Esophagus squamous epithelium (tissue), 5 donors: ENCODE measurements around the gene SDK2. TPM values are rescaled to one million over a fixed set of nuclear protein-coding genes. Genes with fewer than 3 reads are reported as not detected.

Experiments used
- DNase-seq: peaks from one replicate; lab custom pipeline; 2025; lab: John Stamatoyannopoulos, UW
- H3K27ac ChIP-seq, 4 donors: fragments of 200-600 bp; sonication (generic); one replicate each; pipeline ENCODE4 v1.5.1; 2016 to 2019; ENCODE audit warnings: mild to moderate bottlenecking in 1 of 4
- H3K27me3 ChIP-seq, 4 donors: fragments of 200-600 bp; sonication (generic); 1 replicate in 3 of 4; 2 replicates in 1 of 4; pipeline versions ENCODE4 v1.5.1 to v1.6.0; 2017 to 2021; ENCODE audit warnings: antibody characterized with exemption in 1 of 4
- H3K36me3 ChIP-seq, 3 donors: fragments of 200-600 bp; sonication (generic); one replicate each; pipeline ENCODE4 v1.5.1; 2016 to 2019
- H3K4me1 ChIP-seq, 3 donors: fragments of 200-600 bp; sonication (generic); one replicate each; pipeline ENCODE4 v1.5.1; 2017 to 2019
- H3K4me3 ChIP-seq, 4 donors: fragments of 200-600 bp; sonication (generic); 1 replicate in 3 of 4; 2 replicates in 1 of 4; pipeline ENCODE4 v1.5.1; 2016 to 2019; ENCODE audit warnings: mild to moderate bottlenecking in 2 of 4, moderate library complexity in 1 of 4
- H3K9me3 ChIP-seq, 3 donors: fragments of 200-600 bp; sonication (generic); one replicate each; pipeline ENCODE4 v1.5.1; 2016 to 2019
- POLR2A ChIP-seq, 4 donors: fragments of 450-650 bp; IDR thresholded peaks; one replicate each; pipeline ENCODE4 v1.6.1; 2017; ENCODE audit warnings: antibody characterized with exemption in 4 of 4, mild to moderate bottlenecking in 4 of 4, moderate library complexity in 3 of 4
- WGBS, 2 donors: methylation state at CpG; one replicate each; pipeline ENCODE4 v1.1.5; 2018; 5-methylcytosine and 5-hydroxymethylcytosine counted together
- intact Hi-C: fragments of 100-400 bp; cut with DNase I; formaldehyde crosslinking; loops from one replicate; pipeline ENCODE4 v1.15.0; 2022
- total RNA-seq, 4 donors: library from RNA; depleted of rRNA; stranded (reverse); fragments of >200 nt; gene quantifications; one replicate each; pipeline ENCODE4 v1.1.0, GENCODE V29; 2016
- TF ChIP-seq, protein P1 (sequence below), 6 experiments: fragments of 450-650 bp in 4 of 6; fragments of 200-600 bp in 2 of 6; sonication (generic) in 2 of 6; IDR thresholded peaks; one replicate each; pipeline ENCODE4 v1.5.1; 2016 to 2019; ENCODE audit warnings: antibody characterized with exemption in 6 of 6, mild to moderate bottlenecking in 4 of 6, moderate library complexity in 4 of 6
- donor health status: DM: yes; HTN: yes; CAD: no.

Gene SDK2
- total RNA-seq, 4 donors from 2014 or later: 1.7 to 5.5 (median 2.4) TPM

DNA sequence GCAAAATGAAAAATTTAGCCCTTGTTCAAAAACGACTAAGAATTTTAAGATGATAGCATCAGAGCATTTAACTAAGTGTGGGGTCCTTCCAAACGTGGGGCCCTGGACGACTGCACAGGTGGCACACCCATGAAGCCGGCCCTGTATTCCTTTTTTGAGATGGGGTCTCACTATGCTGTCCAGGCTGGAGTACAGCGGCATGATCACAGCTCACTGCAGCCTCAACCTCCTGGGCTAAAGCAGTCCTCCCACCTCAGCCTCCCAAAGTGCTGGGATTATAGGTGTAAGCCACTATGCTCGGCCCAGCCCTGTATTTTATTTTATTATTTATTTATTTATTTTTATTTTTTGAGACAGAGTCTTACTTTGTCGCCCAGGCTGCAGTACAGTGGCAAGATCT is 241.8 kb downstream of the SDK2 start:
- intact Hi-C loops: no loop called here
- no peaks in the 10 kb centered on the region for H3K4me1 ChIP-seq
- H3K36me3 ChIP-seq: no peaks in the 10 kb centered on the region
- H3K4me3 ChIP-seq: no peak overlapping the region
- no peak for DNase-seq
- no peak for TF ChIP-seq POLR2A (IDR thresholded peaks at IDR 0.05)
- TF ChIP-seq, protein P1, sequence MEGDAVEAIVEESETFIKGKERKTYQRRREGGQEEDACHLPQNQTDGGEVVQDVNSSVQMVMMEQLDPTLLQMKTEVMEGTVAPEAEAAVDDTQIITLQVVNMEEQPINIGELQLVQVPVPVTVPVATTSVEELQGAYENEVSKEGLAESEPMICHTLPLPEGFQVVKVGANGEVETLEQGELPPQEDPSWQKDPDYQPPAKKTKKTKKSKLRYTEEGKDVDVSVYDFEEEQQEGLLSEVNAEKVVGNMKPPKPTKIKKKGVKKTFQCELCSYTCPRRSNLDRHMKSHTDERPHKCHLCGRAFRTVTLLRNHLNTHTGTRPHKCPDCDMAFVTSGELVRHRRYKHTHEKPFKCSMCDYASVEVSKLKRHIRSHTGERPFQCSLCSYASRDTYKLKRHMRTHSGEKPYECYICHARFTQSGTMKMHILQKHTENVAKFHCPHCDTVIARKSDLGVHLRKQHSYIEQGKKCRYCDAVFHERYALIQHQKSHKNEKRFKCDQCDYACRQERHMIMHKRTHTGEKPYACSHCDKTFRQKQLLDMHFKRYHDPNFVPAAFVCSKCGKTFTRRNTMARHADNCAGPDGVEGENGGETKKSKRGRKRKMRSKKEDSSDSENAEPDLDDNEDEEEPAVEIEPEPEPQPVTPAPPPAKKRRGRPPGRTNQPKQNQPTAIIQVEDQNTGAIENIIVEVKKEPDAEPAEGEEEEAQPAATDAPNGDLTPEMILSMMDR (IDR thresholded peaks at IDR 0.05): no peak
- no peaks in the 10 kb centered on the region for H3K9me3 ChIP-seq
- 76 to 86% methylated on average over 7 of the region's 7 CpGs for WGBS, 2 donors
- H3K27ac ChIP-seq: no peak overlapping the region
- no peaks in the 10 kb centered on the region for H3K27me3 ChIP-seq

DNA sequence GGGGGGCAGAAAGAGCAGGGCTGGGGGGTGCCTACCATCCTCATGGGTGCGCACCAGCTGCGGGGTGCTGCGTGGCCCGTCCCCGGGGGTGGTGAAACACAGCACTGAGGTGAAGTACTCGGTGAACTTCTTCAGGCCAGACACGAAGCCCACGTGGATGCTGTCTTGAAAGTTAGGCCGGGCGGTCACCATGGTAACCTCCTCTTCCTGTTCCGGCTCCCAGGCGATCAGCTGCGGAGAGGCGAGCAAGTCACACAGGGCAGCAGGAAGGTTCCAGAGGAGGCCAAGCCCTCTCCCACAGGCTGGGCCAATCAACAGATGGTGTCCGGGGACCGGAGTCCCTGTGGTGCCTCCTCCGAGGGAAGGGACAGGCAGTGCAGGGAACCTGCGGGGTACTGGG is 242.3 kb downstream of the SDK2 start:
- DNase-seq: no peak
- TF ChIP-seq, protein P1 (IDR thresholded peaks at IDR 0.05): no peak
- TF ChIP-seq POLR2A (IDR thresholded peaks at IDR 0.05): no peak
- no peaks in the 10 kb centered on the region for H3K27me3 ChIP-seq
- WGBS, 2 donors: 70 to 80% methylated on average over 4 to 7 of the region's 18 CpGs
- no peak overlapping the region for H3K27ac ChIP-seq
- H3K4me3 ChIP-seq: no peak overlapping the region
- intact Hi-C loops: no loop called here
- no peaks in the 10 kb centered on the region for H3K9me3 ChIP-seq
- no peaks in the 10 kb centered on the region for H3K4me1 ChIP-seq
- H3K36me3 ChIP-seq: no peaks in the 10 kb centered on the region

DNA sequence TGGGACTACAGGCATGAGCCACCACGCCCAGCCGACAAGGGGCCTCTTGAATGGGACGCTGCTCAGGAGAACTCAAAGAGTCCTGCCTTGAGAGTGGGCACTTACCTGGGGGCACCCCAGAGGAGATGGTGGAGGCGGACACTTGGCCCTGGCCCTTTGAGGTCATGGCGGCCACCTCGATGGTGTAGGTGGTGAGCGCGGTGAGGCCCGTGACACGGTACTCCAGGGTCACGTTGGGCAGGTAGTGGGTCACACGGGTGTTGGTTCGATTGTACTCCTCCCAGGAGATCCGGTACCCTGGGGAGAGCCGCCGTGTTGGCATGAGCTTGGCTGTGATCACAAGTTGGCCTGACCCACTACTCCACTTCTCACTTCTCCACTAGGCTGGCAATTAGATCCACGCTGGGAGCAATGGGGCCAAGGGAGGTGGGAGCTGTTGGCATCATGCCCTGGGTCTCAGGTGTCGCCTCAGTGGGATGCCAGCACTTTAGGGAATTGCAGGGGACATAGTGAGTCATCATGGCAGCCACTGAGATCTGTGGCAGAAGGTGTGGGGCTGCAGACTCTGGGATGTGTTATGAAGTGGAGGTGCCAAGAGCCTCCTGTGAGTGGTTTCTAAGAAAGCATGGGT is 243.2 kb downstream of the SDK2 start:
- 89% methylated on average over 17 of the region's 18 CpGs; no CpG with 5 or more reads in 1 of the 2 donors for WGBS, 2 donors
- no peaks in the 10 kb centered on the region for H3K9me3 ChIP-seq
- no peaks in the 10 kb centered on the region for H3K27me3 ChIP-seq
- TF ChIP-seq POLR2A (IDR thresholded peaks at IDR 0.05): no peak
- TF ChIP-seq, protein P1 (IDR thresholded peaks at IDR 0.05): no peak
- DNase-seq: no peak
- no peak overlapping the region for H3K4me3 ChIP-seq
- H3K27ac ChIP-seq: no peak overlapping the region
- intact Hi-C loops: no loop called here
- no peaks in the 10 kb centered on the region for H3K4me1 ChIP-seq
- no peaks in the 10 kb centered on the region for H3K36me3 ChIP-seq

DNA sequence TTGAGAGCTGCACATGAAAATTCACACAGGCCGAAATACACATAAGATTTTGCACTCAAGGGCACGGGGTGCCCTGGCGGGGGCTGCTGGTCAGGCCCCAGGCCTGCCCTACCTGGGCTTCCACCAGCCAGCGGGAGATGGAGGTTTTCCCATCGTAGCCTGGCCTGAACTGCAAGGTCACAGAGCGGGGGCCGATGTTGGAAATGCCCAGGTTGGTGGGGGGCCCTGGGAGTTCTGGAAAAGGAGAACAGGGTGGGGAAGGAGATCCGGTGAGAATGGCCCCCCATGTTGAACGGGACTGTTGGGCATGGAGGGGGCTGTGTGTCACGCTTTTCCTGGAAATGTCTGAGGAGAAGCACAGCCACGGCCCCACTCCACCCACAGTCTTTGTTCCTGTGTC is 245.2 kb downstream of the SDK2 start:
- intact Hi-C loops: no loop called here
- WGBS, 2 donors: 69 to 81% methylated on average over 7 of the region's 11 CpGs
- Histone ChIP-seq H3K27me3 (no peaks in the 10 kb centered on the region), H3K36me3 (no peaks in the 10 kb centered on the region), H3K4me1 (peaks cover 0 to 3% (median 0%) of the 10 kb centered on the region in 3 donors), H3K9me3 (no peaks in the 10 kb centered on the region), H3K4me3 (no peak overlapping the region), H3K27ac (peak overlapping the region in 2 of 4 donors; percentile 25 to 39)
- TF ChIP-seq, protein P1 (IDR thresholded peaks at IDR 0.05): no peak
- TF ChIP-seq POLR2A (IDR thresholded peaks at IDR 0.05): no peak
- DNase-seq: no peak

DNA sequence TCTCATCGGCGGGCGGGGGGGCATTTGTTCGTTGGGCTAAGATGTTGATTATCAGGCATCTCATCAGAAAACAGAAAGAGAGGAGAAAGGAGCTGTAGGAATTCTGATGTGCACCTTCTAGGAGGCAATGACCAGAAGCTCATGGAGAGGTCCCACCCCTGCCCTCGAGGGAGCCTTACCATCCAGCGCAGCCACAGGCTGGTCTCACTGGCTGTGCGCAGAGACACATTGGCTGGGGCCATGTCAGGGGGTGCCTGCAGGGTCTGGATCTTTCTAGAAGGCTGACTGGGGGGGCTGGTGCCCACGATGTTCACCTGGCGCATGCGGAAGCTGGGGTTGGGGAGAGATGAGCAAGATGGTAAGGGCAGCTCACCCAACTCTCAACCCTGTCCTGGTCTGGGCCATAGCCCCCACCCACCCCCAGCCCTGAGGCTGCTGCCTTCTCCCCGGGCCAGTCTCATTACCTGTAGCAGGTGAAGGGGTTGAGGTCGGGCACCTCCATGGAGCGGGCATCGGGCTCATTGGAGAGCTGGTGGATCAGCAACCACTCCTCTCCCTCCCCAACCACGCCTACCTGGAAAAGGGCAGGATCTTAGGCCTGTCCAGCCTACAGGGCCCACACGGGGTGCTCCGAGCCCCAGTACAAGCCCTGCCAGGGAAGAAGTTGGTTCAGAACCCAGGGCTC is 246.2 kb downstream of the SDK2 start:
- Histone ChIP-seq H3K27me3 (no peaks in the 10 kb centered on the region), H3K4me3 (no peak overlapping the region), H3K9me3 (no peaks in the 10 kb centered on the region), H3K27ac (no peak overlapping the region), H3K36me3 (no peaks in the 10 kb centered on the region), H3K4me1 (peaks cover 0 to 3% (median 0%) of the 10 kb centered on the region in 3 donors)
- DNase-seq: no peak
- intact Hi-C loops: no loop called here
- WGBS, 2 donors: 84 to 95% methylated on average over 12 to 13 of the region's 17 CpGs
- no peak for TF ChIP-seq POLR2A (IDR thresholded peaks at IDR 0.05)
- TF ChIP-seq, protein P1 (IDR thresholded peaks at IDR 0.05): no peak
